CD4-positive, alpha-beta T cell treated with Interleukin-15 for 4 hours (primary cell): ENCODE data around the gene NOTO.
"Not testable (repeated sequence)": the region's sequence is repeated elsewhere in the genome, so short reads cannot be mapped to it uniquely, and the experiment has no call there.

Source experiments
- DNase-seq: peaks from one replicate; pipeline ENCODE4 v3.0.0-alpha.2; 2020; ENCODE audit warnings: low spot score

NOTO gene

DNA sequence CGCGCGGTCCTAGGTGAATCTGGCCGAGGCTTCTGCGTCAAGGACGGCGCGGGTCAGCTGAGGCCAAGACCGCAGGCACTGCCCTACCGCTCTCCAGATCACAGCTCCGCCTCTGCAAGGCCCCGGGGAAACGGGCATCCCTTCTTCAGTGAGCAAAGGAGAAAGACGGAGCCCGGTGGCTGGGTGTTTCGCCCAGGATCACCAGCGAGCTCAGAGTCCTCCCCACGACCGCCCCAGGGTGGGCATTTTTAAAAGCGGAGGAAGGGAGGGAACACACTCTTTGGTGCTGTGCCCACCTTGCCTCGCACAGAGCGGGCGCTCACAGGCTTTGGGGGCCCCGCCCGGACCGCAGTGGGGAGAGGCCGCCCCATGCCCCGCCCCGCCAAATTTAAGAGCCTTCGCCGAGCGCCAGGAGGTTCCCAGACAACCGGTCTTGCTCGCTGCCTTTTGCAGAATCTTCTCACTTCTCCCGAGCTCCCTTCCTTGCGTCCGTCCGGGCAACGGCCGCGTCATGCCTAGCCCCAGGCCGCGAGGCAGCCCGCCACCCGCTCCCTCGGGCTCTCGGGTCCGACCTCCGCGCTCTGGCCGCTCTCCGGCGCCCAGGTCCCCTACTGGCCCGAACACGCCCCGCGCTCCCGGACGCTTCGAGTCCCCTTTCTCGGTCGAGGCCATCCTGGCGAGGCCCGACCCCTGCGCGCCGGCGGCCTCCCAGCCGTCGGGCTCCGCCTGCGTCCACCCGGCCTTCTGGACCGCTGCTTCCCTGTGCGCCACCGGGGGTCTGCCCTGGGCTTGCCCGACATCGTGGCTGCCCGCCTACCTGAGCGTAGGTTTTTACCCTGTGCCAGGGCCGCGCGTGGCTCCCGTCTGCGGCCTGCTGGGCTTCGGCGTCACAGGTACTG lies at the start of gene NOTO:
NOTO (plus strand) TSS at position 419 of the 899 bp plus-strand sequence; CDS start at position 512, 93 bp downstream.
- no peak for DNase-seq

- DNase-seq: peak; percentile 12
These were observed 45.7 kb upstream of the NOTO start for GRCh38 chr2:73156539-73157124.

GRCh38 chr2:73162856-73163391 lies 39.5 kb upstream of the NOTO start:
- no peak for DNase-seq

DNA sequence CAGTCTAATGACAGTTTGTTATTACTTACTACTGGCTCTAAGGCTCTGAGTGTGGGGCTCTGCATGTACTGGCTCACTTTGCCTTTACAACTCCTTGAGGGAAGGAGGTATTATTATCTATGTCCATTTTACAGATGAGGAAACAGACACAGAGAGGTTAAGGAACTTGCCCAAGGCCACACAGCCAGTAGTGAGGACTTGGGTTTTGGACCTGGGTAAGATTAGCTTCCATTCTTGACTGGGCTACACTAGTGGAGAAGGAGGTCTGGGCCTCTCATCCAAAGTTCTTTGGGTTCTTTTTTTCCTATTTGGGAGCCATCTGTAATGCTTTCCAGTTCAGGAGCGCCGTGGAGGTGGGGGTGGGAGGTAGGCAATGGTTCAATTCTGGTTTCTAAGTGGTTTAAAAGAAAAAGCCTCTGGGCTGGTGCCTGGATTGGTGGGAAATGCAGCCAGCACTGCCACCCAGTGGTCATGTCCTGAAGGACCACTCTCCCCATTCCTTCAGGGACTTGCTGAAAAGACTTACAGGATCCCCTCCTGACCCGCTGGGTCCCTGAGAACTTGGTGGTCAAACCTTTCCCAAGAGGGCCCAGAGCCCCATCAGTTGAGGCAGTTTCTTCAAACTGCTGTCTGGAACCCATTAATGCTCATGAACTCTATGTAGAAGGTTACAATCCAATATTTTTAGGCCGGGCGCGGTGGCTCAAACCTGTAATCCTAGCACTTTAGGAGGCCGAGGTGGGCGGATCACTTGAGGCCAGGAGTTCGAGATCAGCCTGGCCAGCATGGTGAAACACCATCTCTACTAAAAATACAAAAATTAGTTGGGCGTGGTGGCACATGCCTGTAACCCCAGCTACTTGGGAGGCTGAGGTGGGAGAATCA lies 38.6 kb upstream of the NOTO start:
- peak; percentile 60 for DNase-seq

DNA sequence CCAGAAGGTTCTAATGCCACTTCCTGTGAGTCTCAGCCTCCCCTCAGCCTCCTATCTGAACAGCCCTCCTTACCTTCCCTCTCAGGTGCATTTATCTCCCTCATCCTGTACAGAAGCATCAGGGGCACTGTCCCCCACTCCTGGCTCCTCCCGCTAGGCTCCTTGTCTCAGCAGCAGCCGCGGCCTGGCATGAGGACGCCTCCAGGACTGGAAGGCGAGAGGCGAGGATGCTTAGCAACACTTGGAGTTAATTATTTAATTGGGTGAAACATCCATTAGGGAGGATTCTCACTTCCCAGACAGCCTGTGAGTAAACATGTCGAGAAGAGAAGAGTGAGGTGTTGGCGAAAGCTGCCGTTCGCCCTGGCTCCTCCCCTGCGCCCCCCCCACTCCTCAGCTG lies 36.4 kb upstream of the NOTO start:
- DNase-seq: not testable (repeated sequence)

DNA sequence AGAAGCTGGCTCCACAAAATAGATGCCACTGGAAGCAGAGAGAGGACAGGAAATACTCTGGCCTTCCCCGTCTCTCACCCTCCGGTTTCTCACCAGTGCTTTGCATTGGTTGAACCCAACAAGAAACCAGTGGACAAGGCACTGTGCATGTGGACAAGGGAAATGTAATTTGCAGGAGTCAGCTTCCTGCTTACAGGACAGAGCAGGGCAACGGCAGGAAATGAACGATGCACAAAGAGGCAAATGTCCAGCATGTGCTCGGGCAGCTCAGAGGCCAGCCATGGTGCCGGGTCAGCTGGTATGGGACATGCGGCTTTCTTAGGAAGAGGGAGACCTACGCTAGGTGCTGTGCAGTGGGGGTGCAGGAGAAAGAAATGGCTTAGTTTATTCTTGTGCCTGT lies 35.6 kb upstream of the NOTO start:
- not testable (repeated sequence) for DNase-seq

GRCh38 chr2:73168348-73168747 lies 34.0 kb upstream of the NOTO start:
- DNase-seq: not testable (repeated sequence)

- not testable (repeated sequence) for DNase-seq
These were observed 32.0 kb upstream of the NOTO start for GRCh38 chr2:73170341-73170740.

DNA sequence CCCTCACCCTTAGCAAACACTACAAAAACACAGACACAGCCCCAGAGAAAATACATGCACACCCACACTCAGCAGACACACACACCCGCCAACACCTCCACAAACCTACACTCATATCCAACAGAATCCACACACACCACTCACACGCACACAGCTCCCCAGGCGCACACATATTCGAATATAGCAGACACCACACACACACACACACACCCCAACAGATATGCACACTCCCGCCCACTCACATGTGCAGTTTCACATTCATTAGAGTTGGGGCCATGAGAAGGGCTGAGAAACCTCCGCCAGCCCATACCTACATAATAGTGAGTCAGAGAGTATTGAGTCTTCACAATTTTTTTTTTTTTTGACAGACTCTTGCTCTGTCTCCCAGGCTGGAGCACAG lies 29.4 kb upstream of the NOTO start:
- DNase-seq: no peak

DNA sequence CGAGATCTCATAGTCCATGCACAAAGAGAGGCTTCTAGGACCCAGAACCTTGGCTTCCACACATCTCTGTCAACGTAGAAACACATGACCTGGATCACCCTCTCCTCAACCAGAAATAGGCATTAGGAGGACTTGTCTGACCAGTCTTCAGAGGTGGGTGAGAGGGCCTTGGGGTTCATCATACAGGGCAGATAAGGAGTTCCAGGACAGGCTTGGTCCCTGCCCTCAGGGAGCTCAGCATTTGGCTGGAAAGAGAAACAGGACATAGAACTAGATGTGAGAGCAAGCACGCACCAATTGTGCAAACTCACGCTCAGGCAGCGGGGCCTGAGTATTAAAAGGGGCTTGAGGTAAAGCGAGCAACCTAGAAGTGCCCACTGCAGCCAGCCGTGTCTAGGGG lies 28.6 kb upstream of the NOTO start:
- DNase-seq: no peak

DNA sequence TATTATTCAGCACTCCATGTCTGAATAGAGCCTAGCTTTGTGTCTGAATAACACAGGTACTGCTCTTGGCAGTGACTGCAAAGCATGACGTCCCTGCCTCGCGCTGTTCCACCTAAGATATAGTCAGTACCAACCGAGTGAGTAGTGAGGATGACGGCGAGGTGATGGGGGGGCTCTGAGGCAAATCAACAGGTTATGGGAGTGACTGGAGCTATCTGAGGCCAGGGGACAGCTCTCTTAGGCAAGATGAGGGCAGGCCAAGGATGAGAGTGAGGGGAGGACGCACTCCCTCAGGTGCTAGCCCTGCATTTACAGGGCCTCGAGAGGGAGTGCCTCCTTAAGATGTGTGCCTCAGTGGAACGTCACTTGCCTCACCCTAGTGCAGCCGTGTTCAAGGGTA lies 28.1 kb upstream of the NOTO start:
- no peak for DNase-seq

DNA sequence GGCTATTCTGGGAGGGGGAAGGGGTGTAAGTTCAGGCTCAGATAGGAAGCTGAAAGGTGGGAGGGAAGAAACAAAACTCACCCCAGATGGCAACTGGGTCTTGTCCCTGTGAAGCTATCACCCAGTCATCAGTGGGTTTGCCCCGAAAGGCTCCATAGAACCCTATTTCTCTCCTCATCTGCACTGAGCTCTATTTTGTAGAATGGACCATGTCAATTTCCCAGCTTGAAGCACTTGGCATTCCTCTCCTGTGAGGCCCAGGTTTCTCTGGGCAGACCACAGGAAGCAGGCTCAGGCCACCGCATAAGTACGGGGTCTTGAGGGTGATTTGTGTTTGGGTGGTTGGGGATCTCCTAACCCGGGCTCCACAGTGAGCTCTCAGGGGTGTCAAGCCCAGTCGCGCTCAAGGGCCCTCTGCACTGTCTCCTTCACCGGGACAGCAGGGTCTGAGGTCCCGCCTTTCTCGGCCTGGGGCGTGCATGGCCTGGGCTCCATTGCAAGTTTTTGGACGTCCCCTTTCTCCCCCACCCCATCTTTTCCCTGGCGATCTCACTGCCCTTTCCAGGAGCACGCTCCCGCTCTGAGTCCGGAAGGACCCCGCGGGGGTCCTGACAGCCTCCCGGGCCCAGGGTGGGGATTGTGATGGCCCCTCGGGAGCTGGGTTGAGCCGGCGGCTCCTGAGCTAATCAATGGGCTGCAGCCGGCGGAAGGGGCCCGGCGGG lies 27.3 kb upstream of the NOTO start:
- no peak for DNase-seq

DNA sequence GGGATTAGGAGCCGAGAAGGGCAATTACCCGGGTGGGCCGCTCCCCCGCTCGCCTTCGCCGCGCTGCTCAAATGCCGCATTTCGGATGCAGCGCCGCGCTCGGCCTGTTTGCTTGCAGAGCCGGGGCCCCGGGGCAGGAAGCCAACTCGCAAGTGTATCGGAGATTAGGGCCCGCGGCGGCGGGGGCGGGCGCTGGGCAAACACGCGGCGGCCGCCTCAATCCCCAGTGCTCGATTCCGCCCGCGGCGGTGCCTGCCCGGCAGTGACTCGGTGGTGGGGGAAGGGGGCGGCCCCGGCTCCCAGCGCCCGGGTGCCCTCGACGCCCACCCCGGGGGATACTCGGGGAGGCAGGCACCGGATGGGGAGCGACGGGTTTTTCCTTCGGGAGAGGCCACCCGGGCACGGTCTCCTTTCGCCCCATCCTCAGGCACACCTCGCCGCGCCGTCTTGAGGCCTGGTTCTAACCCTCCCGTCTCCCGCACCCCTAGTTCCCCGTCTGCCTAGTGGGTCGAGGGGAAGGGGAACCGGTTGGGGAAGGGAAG lies 26.6 kb upstream of the NOTO start:
- peak; percentile 59 for DNase-seq

GRCh38 chr2:73176205-73176880 lies 26.0 kb upstream of the NOTO start:
- no peak for DNase-seq

DNA sequence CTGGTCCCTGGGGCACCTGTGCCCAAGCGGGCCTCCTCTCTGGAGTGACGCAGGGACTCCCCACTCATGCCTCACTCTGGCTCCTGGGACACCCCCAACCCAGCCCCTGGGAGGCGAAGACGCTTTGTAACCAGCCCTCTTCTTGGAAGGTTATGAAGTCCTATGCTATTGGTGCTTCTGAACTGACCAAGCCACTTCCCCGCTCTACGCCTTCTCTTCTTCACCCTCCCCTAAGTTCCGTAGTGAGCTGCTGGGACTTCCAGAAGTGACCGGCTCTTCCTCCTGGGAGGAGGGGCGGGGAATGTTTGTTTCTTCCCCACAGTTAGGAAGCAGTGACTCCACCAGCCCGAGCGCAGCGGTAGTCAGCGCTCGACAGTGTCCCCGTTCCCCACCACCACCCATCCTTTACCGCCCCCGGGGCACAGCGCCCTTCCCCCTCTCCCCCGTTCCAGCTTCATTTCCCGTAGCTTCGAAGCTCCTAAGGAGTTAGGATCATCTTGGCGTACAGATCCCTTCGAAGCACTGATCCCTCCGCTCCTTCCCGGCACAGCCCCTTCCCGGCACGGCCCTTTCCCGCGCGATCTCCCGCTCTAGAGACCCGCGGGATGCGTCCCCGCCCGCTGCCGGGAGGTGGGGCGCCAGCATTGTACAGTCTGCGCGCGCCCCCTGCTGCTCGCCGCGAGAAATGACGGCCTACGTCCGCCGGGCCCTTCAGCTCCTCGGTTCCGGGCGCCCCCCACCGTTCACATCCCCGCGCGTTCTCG lies 25.3 kb upstream of the NOTO start:
- peak; percentile 86 for DNase-seq

DNA sequence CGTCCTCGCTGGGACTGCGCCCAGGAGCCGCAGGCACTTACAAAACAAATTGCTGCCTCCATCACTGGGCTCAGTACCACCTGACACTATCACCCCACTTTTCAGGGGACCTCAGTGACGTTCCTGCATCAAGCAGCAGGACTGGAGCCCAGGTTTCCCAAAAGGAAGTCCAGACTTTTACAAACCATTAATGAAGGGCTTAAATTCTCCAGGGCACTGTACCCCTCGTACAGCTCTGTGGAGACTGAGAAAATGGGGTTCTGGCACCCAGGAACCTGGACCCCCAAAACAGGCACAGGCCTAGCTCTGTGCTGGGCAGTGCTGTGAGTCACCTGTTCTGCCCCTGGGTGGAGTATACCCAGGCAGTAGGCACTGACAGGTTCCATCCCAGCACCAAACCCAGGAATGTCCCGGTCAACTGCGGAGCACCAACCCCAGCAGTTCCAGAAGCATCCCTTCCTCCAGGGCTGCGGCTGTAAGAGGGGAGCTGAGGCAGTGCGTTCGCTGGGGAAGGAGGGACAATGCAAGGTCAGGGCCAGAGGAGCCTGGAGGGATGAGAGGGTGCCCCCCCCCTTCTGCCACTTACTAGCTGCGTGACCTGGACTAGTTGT lies 24.6 kb upstream of the NOTO start:
- no peak for DNase-seq

GRCh38 chr2:73185965-73186364 lies 16.4 kb upstream of the NOTO start:
- no peak for DNase-seq

DNA sequence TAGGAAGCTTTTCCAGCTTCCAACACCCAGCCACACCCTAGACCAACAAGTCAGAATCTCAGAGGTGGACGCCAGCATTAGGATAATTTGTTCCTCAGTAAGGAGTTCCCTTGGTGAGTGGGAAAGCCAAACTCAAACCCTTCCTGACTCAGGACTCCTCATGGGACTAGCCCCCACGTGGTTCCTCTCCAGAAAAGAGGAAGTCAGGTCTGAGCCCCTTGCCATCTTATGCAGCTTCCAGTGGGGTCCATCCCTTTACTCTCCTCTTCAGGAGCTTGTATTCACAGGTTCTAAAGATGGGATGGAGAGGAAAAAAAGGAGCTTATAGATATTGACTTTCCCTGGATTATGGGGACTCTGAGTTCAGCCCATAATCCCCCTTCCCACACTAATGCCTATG lies 14.8 kb upstream of the NOTO start:
- no peak for DNase-seq

DNA sequence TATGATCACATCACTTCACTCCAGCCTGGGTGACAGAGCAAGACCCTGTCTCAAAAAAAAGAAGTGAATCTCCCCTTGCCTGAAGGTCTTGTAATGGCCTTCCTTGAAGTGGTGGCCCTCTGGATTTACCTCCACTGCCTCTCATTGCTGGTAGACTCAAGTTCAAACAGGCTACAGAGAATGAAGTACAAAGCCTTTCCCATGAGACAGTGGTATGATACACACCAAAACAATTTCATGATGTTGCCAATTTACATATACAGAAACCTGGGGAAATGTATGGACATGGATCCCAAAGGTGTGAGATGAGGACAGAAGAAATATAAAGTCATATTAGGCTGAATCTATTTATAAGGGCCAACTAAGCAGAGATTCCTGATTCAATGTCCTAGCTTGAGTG lies 4.8 kb upstream of the NOTO start:
- no peak for DNase-seq
